HEK293 (cell line): Measurements from ENCODE around the gene LPIN1.

Experiments used
- CTCF ChIA-PET: fragments of 350-600 bp; formaldehyde crosslinking; extraction: SDS; loops from one replicate; lab custom pipeline; 2021; ENCODE audit warnings: antibody characterized with exemption; lab: Yijun Ruan, JAX
- POLR2A ChIA-PET: fragments of 300-600 bp; formaldehyde crosslinking; extraction: SDS; loops from one replicate; lab custom pipeline; 2020; ENCODE audit warnings: antibody characterized with exemption, inconsistent platforms; lab: Yijun Ruan, JAX
- H3K27ac ChIP-seq: fragments of 200-500 bp; sonication (Bioruptor generic); 2 replicates; pipeline ENCODE4 v1.5.1; 2014; ENCODE audit warnings: low read depth, low read length, control low read depth, inconsistent platforms; ENCODE audit errors: extremely low read depth
- H3K36me3 ChIP-seq, 2 experiments: fragments of 200-500 bp in 1 of 2; sonication (Bioruptor generic) in 1 of 2; 1 replicate in 1 of 2; 2 replicates in 1 of 2; pipeline ENCODE4 v1.5.1; 2014 to 2017; ENCODE audit warnings: inconsistent platforms in 2 of 2, low read length in 2 of 2; ENCODE audit not compliant: control insufficient read depth in 2 of 2, insufficient read depth in 1 of 2
- H3K4me1 ChIP-seq: fragments of 200-500 bp; sonication (Bioruptor generic); 2 replicates; pipeline ENCODE4 v1.5.1; 2014; ENCODE audit warnings: mild to moderate bottlenecking, low read length, inconsistent platforms; ENCODE audit not compliant: control insufficient read depth, insufficient read depth
- H3K4me3 ChIP-seq: 2 replicates; pipeline ENCODE4 v1.5.1; 2011; ENCODE audit warnings: low read depth, mild to moderate bottlenecking, control low read depth, low read length, moderate library complexity
- H3K9me3 ChIP-seq: fragments of 200-500 bp; sonication (Bioruptor generic); 2 replicates; pipeline ENCODE4 v1.5.1; 2014; ENCODE audit warnings: low read depth, low read length, inconsistent platforms; ENCODE audit not compliant: control insufficient read depth, insufficient read depth
- GFI1B ChIP-seq: fragments of 450-650 bp; formaldehyde crosslinking; IDR thresholded peaks from 2 replicates; pipeline ENCODE4 v1.5.1; 2016; ENCODE audit warnings: missing biosample characterization, missing genetic modification characterization
- GLI4 ChIP-seq: fragments of 450-650 bp; formaldehyde crosslinking; IDR thresholded peaks from 2 replicates; pipeline ENCODE4 v1.5.1; 2016; ENCODE audit warnings: missing biosample characterization, missing genetic modification characterization
- GLIS1 ChIP-seq: fragments of 450-650 bp; formaldehyde crosslinking; IDR thresholded peaks from 2 replicates; pipeline ENCODE4 v1.5.1; 2016; ENCODE audit warnings: missing biosample characterization, missing genetic modification characterization
- HOXC10 ChIP-seq: sonication (generic); formaldehyde crosslinking; IDR thresholded peaks from 2 replicates; pipeline ENCODE4 v1.8.1; 2023; ENCODE audit warnings: mild to moderate bottlenecking, missing genetic modification reagents
- KLF10 ChIP-seq: fragments of 450-650 bp; IDR thresholded peaks from 2 replicates; pipeline ENCODE4 v1.5.1; 2018; ENCODE audit warnings: missing biosample characterization, mild to moderate bottlenecking, missing genetic modification characterization
- KLF16 ChIP-seq: fragments of 450-650 bp; formaldehyde crosslinking; IDR thresholded peaks from 2 replicates; pipeline ENCODE4 v1.5.1; 2017; ENCODE audit warnings: missing biosample characterization, missing genetic modification characterization
- SCRT2 ChIP-seq: fragments of 450-650 bp; formaldehyde crosslinking; IDR thresholded peaks from 2 replicates; pipeline ENCODE4 v1.5.1; 2016; ENCODE audit warnings: missing biosample characterization, missing genetic modification characterization
- WT1 ChIP-seq: fragments of 450-650 bp; formaldehyde crosslinking; IDR thresholded peaks from 2 replicates; pipeline ENCODE4 v1.5.1; 2016; ENCODE audit warnings: missing biosample characterization, missing genetic modification characterization
- ZBTB6 ChIP-seq: fragments of 450-650 bp; formaldehyde crosslinking; IDR thresholded peaks from 2 replicates; pipeline ENCODE4 v1.5.1; 2017; ENCODE audit warnings: missing biosample characterization, missing genetic modification characterization
- ZBTB7A ChIP-seq: fragments of 450-650 bp; formaldehyde crosslinking; IDR thresholded peaks from 2 replicates; pipeline ENCODE4 v1.5.1; 2016; ENCODE audit warnings: low read depth, missing biosample characterization, missing genetic modification characterization
- ZFP37 ChIP-seq: fragments of 450-650 bp; formaldehyde crosslinking; IDR thresholded peaks from 2 replicates; pipeline ENCODE4 v1.5.1; 2016; ENCODE audit warnings: missing biosample characterization, missing genetic modification characterization
- ZNF214 ChIP-seq: fragments of 450-650 bp; formaldehyde crosslinking; IDR thresholded peaks from 2 replicates; pipeline ENCODE4 v1.5.1; 2017; ENCODE audit warnings: missing biosample characterization, mild to moderate bottlenecking, missing genetic modification characterization, borderline replicate concordance
- ZNF221 ChIP-seq: fragments of 450-650 bp; formaldehyde crosslinking; IDR thresholded peaks from 2 replicates; pipeline ENCODE4 v1.5.1; 2017; ENCODE audit warnings: missing biosample characterization, missing genetic modification characterization, borderline replicate concordance
- ZNF239 ChIP-seq: fragments of 450-650 bp; formaldehyde crosslinking; IDR thresholded peaks from 2 replicates; pipeline ENCODE4 v1.5.1; 2016; ENCODE audit warnings: missing biosample characterization, missing genetic modification characterization
- ZNF248 ChIP-seq: fragments of 450-650 bp; formaldehyde crosslinking; IDR thresholded peaks from 2 replicates; pipeline ENCODE4 v1.5.1; 2017; ENCODE audit warnings: missing biosample characterization, missing genetic modification characterization
- ZNF280C ChIP-seq: fragments of 450-650 bp; formaldehyde crosslinking; IDR thresholded peaks from 2 replicates; pipeline ENCODE4 v1.5.1; 2016; ENCODE audit warnings: missing biosample characterization, missing genetic modification characterization
- ZNF292 ChIP-seq: fragments of 450-650 bp; formaldehyde crosslinking; IDR thresholded peaks from 2 replicates; pipeline ENCODE4 v1.5.1; 2016; ENCODE audit warnings: low read depth, missing biosample characterization, missing genetic modification characterization, borderline replicate concordance
- ZNF362 ChIP-seq: fragments of 450-650 bp; formaldehyde crosslinking; IDR thresholded peaks from 2 replicates; pipeline ENCODE4 v1.5.1; 2016; ENCODE audit warnings: missing biosample characterization, missing genetic modification characterization
- ZNF449 ChIP-seq: fragments of 450-650 bp; formaldehyde crosslinking; IDR thresholded peaks from 2 replicates; pipeline ENCODE4 v1.5.1; 2017; ENCODE audit warnings: missing biosample characterization, mild to moderate bottlenecking, missing genetic modification characterization, moderate library complexity
- ZNF510 ChIP-seq: fragments of 450-650 bp; formaldehyde crosslinking; IDR thresholded peaks from 2 replicates; pipeline ENCODE4 v1.5.1; 2018; ENCODE audit warnings: mild to moderate bottlenecking, missing genetic modification characterization, missing biosample characterization; ENCODE audit not compliant: insufficient replicate concordance
- ZNF513 ChIP-seq: fragments of 450-650 bp; IDR thresholded peaks from 2 replicates; pipeline ENCODE4 v1.5.1; 2018; ENCODE audit warnings: missing biosample characterization, missing genetic modification characterization
- ZNF629 ChIP-seq: fragments of 450-650 bp; formaldehyde crosslinking; IDR thresholded peaks from 2 replicates; pipeline ENCODE4 v1.5.1; 2017; ENCODE audit warnings: missing biosample characterization, missing genetic modification characterization
- ZNF654 ChIP-seq: fragments of 450-650 bp; formaldehyde crosslinking; IDR thresholded peaks from 2 replicates; pipeline ENCODE4 v1.5.1; 2016; ENCODE audit warnings: low read depth, missing biosample characterization, missing genetic modification characterization
- ZNF707 ChIP-seq: fragments of 450-650 bp; formaldehyde crosslinking; IDR thresholded peaks from 2 replicates; pipeline ENCODE4 v1.5.1; 2016; ENCODE audit warnings: missing biosample characterization, missing genetic modification characterization
- ZNF776 ChIP-seq: fragments of 450-650 bp; formaldehyde crosslinking; IDR thresholded peaks from 2 replicates; pipeline ENCODE4 v1.5.0; 2017; ENCODE audit warnings: missing biosample characterization, missing genetic modification characterization, borderline replicate concordance
- ZSCAN18 ChIP-seq: fragments of 450-650 bp; formaldehyde crosslinking; IDR thresholded peaks from 2 replicates; pipeline ENCODE4 v1.5.1; 2016; ENCODE audit warnings: missing biosample characterization, missing genetic modification characterization

The LPIN1 gene

GRCh38 chr2:11726384-11726783, 20.0 kb upstream of the LPIN1 start:
- no peak overlapping the region for H3K27ac ChIP-seq
- H3K4me1 ChIP-seq = no peaks in the 10 kb centered on the region
- H3K9me3 ChIP-seq = no peaks in the 10 kb centered on the region
- POLR2A ChIA-PET = no interaction called here
- no peak for TF ChIP-seq HOXC10 (CRISPR knock-in tag)
- no peak for TF ChIP-seq ZFP37
- no peak for TF ChIP-seq ZNF221 (tag by site-specific recombination)
- TF ChIP-seq ZNF239 (tag by site-specific recombination) = no peak
- no peak for TF ChIP-seq SCRT2 (tag by site-specific recombination)
- TF ChIP-seq ZSCAN18 (tag by site-specific recombination) = no peak
- no peak for TF ChIP-seq ZNF362 (tag by site-specific recombination)
- TF ChIP-seq GLIS1 (tag by site-specific recombination) = no peak
- TF ChIP-seq ZNF513 (tag by site-specific recombination) = no peak
- TF ChIP-seq WT1 = no peak
- CTCF ChIA-PET = interaction anchor here (1.0 kb wide), 1 partner anchor 52 kb away, joined by 7 read pairs; no protein-coding TSS in a partner anchor
- H3K36me3 ChIP-seq = no peaks in the 10 kb centered on the region
- no peak overlapping the region for H3K4me3 ChIP-seq

- ChIA-PET POLR2A (no interaction called here), CTCF (interaction anchor here (0.7 to 1.6 kb wide), 2 partner anchors 12 to 15 kb away, joined by 3 read pairs; no protein-coding TSS in a partner anchor)
- no peaks in the 10 kb centered on the region for H3K9me3 ChIP-seq
- H3K36me3 ChIP-seq = no peaks in the 10 kb centered on the region
- H3K4me1 ChIP-seq = no peaks in the 10 kb centered on the region
- H3K4me3 ChIP-seq = no peak overlapping the region
- H3K27ac ChIP-seq = no peak overlapping the region
- TF ChIP-seq ZNF707 (tag by site-specific recombination) = no peak
- TF ChIP-seq ZBTB7A (tag by site-specific recombination) = no peak
- TF ChIP-seq ZBTB6 = no peak
- TF ChIP-seq ZNF214 (tag by site-specific recombination) = no peak
- no peak for TF ChIP-seq ZNF292
- no peak for TF ChIP-seq ZNF510 (tag by site-specific recombination)
- TF ChIP-seq GFI1B = no peak
- TF ChIP-seq ZNF248 = no peak
- TF ChIP-seq KLF16 = no peak
- no peak for TF ChIP-seq ZNF629 (tag by site-specific recombination)
- no peak for TF ChIP-seq ZNF449 (tag by site-specific recombination)
- no peak for TF ChIP-seq KLF10 (tag by site-specific recombination)
- no peak for TF ChIP-seq ZNF280C (tag by site-specific recombination)
- TF ChIP-seq ZNF654 (tag by site-specific recombination) = no peak
- no peak for TF ChIP-seq GLI4 (tag by site-specific recombination)
- no peak for TF ChIP-seq ZNF776
These were observed 16.8 kb upstream of the LPIN1 start for GRCh38 chr2:11729362-11730212.
